Left renal cortex interstitium (tissue), 4 donors: ENCODE data around the gene BEAN1. TPM values are rescaled to one million over a fixed set of nuclear protein-coding genes. Genes with fewer than 3 reads are reported as not detected.
A peak's percentile ranks its signal among the peaks of the same experiment; 100 is the strongest.

ENCODE experiments used
- DNase-seq, 4 donors: peaks; one replicate each; pipeline ENCODE4 v3.0.0-alpha.2; 2013; ENCODE audit warnings: low read depth in 4 of 4, low spot score in 2 of 4, missing footprints in 1 of 4
- polyA plus RNA-seq, 4 donors: library from polyadenylated mRNA; unstranded; fragments of 120-200 nt; gene quantifications; one replicate each; pipeline ENCODE4 v1.2.1, GENCODE V29; 2013; ENCODE audit not compliant: insufficient read length in 4 of 4

BEAN1 gene
- polyA plus RNA-seq, 4 donors = 0.57 to 3.6 (median 1.9) TPM

- no peak for DNase-seq
Observed at GRCh38 chr16:66516509-66516807, 89.4 kb downstream of the BEAN1 start.

GRCh38 chr16:66516808-66517585 lies 89.9 kb downstream of the BEAN1 start:
- peak; percentile 39 to 75 (median 50) for DNase-seq

GRCh38 chr16:66517586-66518263 lies 90.6 kb downstream of the BEAN1 start:
- no peak for DNase-seq

GRCh38 chr16:66519482-66520373 lies 92.6 kb downstream of the BEAN1 start:
- no peak for DNase-seq

GRCh38 chr16:66520406-66521170 lies 93.5 kb downstream of the BEAN1 start:
- no peak for DNase-seq

GRCh38 chr16:66521252-66521713 lies 94.2 kb downstream of the BEAN1 start:
- no peak for DNase-seq

GRCh38 chr16:66521951-66522771 lies 95.1 kb downstream of the BEAN1 start:
- DNase-seq = no peak

- DNase-seq = no peak
Observed at GRCh38 chr16:66522816-66523590, 95.9 kb downstream of the BEAN1 start.

GRCh38 chr16:66523861-66524354 lies 96.8 kb downstream of the BEAN1 start:
- no peak for DNase-seq

- no peak for DNase-seq
Observed at GRCh38 chr16:66524601-66525164, 97.6 kb downstream of the BEAN1 start.

GRCh38 chr16:66525396-66526180 lies 98.5 kb downstream of the BEAN1 start:
- no peak for DNase-seq

- no peak for DNase-seq
Observed at GRCh38 chr16:66528294-66528693, 101.2 kb downstream of the BEAN1 start.

GRCh38 chr16:66529475-66529874 lies 102.4 kb downstream of the BEAN1 start:
- no peak for DNase-seq
